GM12864 (cell line): Measurements from ENCODE around the gene C10orf95.

ENCODE experiments used
- DNase-seq: peaks from one replicate; pipeline ENCODE4 v3.0.0-alpha.2; 2011; ENCODE audit warnings: low read depth
- H3K4me3 ChIP-seq: 2 replicates; pipeline ENCODE4 v1.5.1; 2011; ENCODE audit warnings: mild to moderate bottlenecking, low read depth, low read length, control low read depth
- CTCF ChIP-seq: IDR thresholded peaks from 2 replicates; pipeline ENCODE4 v1.5.1; 2011; ENCODE audit warnings: low read depth, mild to moderate bottlenecking, moderate library complexity, low read length, control low read depth, inconsistent platforms; ENCODE audit errors: missing control alignments

The C10orf95 gene

GRCh38 chr10:102421507-102421756, 29.9 kb downstream of the C10orf95 start:
- TF ChIP-seq CTCF = no peak
- no peak for DNase-seq
- peak overlapping the region; percentile 73 for H3K4me3 ChIP-seq

- DNase-seq = peak; percentile 91
- H3K4me3 ChIP-seq = peak within 1 kb of the TSS; percentile 73
- no peak for TF ChIP-seq CTCF
Observed at GRCh38 chr10:102420714-102421506, 30.4 kb downstream of the C10orf95 start, which contains the start of gene FBXL15. TSS of gene FBXL15 (plus strand) at chr10:102420836. CDS start at chr10:102421130, 294 bp downstream.

GRCh38 chr10:102420181-102420713, 31.1 kb downstream of the C10orf95 start:
- no peak for TF ChIP-seq CTCF
- H3K4me3 ChIP-seq = peak overlapping the region; percentile 73
- no peak for DNase-seq

- DNase-seq = no peak
- peak overlapping the region; percentile 73 for H3K4me3 ChIP-seq
- TF ChIP-seq CTCF = no peak
Observed at GRCh38 chr10:102419269-102420180, 31.8 kb downstream of the C10orf95 start.

- peak within 1 kb of the TSS; percentile 73 for H3K4me3 ChIP-seq
- TF ChIP-seq CTCF = no peak
- no peak for DNase-seq
Observed at GRCh38 chr10:102418622-102419268, 32.6 kb downstream of the C10orf95 start, which contains the start of gene PSD. TSS of gene PSD (minus strand) at chr10:102418785. CDS start at chr10:102417038, 1,747 bp downstream.

- TF ChIP-seq CTCF = no peak
- H3K4me3 ChIP-seq = no peak overlapping the region
- DNase-seq = no peak
Observed at GRCh38 chr10:102416695-102417094, 34.6 kb downstream of the C10orf95 start.
